GM18505 (cell line): Measurements from ENCODE around the gene KCNQ1OT1.

ENCODE experiments used
- ATAC-seq: cut with Tn5 transposase; IDR thresholded peaks from one replicate; pipeline ENCODE4 v1.9.1; 2021; ENCODE audit not compliant: unreplicated experiment
- POLR2A ChIP-seq: IDR thresholded peaks from 4 replicates; pipeline ENCODE4 v1.6.1; 2011; ENCODE audit warnings: borderline replicate concordance; ENCODE audit not compliant: insufficient read depth, insufficient read length; ENCODE audit errors: extremely low read depth

KCNQ1OT1 gene

GRCh38 chr11:2566223-2567025 is 133.4 kb downstream of the KCNQ1OT1 start:
- TF ChIP-seq POLR2A: no peak
- ATAC-seq: no peak

DNA sequence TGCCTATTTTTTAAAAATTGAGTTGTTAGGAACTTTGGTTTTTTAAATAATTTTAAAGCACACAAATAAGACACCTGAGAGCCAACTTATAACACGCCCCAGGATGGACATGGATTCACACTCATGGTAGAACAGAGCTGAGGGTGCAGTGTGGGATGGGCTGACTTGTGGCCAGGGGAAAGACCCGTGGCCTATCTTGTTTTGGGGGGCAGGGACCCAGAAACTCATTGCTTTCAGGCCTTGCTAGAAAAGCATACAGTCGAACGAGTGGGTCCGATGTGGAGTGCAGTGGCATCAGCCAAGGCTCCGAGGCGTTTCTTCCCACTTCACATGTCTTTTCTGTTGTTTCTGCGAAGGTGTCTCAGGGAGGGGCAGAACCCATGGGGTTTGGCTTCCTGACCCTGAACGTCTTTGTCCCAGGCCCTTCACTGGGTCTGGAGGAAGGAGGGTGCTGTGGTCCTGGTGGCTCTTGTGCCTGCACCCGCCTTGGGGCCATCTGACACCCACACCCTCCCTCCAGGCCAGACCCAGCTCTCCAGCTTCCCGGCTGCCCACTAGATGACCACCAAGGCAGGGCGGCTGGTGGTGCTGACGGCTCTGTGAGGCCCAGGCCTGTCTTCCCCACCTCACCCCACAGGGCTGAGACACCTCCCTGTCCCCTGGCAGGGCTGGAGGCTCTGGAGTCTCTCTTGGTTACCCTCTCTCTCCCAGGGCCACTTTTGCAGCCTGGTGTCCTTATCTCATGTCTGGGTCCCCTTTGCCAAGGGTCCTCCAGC is 134.2 kb downstream of the KCNQ1OT1 start:
- no peak for TF ChIP-seq POLR2A
- ATAC-seq: no peak

DNA sequence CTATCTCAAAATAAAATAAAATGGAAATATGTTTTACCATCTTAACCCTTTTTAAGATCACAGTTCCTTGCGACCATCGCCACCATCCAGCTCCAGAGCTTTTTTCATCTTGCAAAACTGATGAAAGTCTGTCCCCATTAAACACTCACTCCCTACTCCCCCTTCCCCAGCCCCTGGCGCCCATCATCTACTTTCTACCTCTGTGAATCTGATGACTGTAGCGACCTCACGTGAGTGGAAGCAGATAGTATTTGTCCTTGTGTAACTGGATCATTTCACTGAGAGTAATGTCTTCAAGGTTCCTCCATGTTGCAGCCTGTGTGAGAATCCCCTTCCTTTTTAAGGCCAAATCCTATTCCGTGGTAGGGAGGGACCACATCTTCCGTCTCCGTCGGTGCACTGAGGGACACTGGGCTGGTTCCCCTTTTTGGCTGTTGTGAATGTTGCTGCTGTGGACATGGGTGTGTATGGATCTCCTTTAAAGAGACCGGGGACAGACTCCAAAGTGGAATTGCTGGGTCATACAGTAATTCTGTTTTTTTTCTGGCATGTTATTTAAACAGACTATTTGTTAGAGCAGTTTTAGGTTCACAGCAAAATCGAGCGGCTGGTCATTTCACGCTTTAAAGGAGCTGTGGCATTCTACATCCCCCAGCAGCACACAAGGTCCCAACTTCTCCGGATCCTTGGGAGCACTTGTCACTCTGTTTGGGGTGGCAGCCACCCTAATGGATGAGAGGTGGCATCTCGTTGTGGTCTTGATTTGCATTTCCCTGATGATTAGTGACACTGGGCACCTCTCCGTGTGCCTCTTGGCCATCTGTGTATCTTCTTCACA is 135.0 kb downstream of the KCNQ1OT1 start:
- no peak for TF ChIP-seq POLR2A
- ATAC-seq: no peak

DNA sequence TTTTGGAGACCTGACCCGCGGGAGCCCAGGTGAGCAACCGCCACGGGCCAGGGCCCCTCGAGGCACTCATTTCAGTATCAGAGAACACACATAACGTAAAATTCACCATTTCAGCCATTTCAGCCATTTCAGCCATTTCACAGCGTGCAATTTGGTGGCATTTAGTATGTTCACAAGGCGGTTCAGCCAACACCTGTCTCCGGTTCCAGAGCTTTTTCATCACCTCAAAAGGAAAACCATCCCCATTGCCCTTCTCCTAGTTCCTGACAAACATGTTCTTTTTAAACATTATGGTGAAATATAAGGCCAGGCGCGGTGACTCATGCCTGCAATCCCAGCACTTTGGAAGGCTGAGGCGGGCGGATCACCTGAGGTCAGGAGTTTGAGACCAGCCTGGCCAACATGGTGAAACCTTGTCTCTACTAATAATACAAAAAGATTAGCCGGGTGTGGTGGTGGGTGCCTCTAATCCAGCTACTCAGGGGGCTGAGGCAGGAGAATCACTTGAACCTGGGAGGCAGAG is 135.7 kb downstream of the KCNQ1OT1 start:
- TF ChIP-seq POLR2A: no peak
- ATAC-seq: no peak

GRCh38 chr11:2563213-2564007 is 136.4 kb downstream of the KCNQ1OT1 start:
- no peak for ATAC-seq
- TF ChIP-seq POLR2A: no peak

DNA sequence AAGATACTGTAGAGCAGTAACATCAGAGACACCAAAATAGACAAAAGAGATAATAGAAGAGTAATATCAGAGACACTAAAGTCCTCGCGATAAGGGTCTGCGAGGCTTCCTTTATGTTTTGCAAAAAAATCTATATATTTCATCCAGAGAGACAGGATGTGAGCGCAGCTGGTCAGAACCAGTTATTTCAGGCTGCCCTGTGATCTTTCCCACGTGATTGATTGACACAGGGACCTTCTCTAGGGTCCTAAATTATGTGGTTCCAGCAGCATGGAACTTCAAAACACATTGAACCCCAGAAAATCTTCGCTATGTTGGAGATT is 136.9 kb downstream of the KCNQ1OT1 start:
- no peak for TF ChIP-seq POLR2A
- no peak for ATAC-seq

DNA sequence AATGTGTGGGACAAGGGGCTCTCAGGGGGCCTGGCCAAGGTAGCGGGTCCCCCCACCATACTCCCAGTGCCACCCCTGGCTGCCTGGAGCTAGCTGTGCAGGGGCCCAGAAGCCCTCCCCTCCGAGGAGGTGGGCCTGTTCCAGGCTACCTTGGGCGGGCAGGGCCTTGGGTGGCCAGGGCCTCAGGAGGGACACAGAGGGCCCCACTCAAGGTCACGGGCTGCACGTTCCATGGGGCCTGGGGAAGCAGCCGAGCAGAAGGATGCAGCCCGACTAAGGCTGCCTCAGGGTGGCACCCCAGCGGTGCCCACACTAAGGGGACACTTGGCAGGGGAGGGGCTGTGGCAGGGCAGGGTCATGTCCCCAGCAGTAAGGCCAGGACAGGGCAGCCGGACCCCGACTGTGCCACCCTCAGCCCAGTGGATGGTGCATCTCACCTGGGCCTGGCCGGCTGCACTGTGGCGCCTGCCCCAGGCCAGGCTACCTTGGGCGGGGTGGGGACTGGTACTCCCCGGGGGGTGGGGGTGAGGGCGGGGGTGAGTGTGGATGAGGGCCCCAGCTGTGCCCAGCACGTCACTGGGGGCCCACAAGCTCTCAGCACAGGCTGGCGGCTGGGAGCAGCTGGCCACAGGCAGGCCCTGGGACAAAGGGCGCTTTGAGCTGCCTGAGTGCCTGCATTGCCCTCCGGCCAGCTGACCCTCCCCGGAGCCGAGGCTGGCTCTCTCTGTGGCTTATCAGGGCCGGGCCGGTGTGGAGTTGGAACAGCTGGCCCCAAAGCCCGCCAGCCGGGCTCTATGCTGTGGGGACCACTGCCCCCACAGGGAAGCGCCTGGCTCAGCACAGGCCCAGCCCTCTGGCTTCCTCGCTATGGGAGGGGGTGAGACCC is 137.9 kb downstream of the KCNQ1OT1 start:
- ATAC-seq: no peak
- no peak for TF ChIP-seq POLR2A

DNA sequence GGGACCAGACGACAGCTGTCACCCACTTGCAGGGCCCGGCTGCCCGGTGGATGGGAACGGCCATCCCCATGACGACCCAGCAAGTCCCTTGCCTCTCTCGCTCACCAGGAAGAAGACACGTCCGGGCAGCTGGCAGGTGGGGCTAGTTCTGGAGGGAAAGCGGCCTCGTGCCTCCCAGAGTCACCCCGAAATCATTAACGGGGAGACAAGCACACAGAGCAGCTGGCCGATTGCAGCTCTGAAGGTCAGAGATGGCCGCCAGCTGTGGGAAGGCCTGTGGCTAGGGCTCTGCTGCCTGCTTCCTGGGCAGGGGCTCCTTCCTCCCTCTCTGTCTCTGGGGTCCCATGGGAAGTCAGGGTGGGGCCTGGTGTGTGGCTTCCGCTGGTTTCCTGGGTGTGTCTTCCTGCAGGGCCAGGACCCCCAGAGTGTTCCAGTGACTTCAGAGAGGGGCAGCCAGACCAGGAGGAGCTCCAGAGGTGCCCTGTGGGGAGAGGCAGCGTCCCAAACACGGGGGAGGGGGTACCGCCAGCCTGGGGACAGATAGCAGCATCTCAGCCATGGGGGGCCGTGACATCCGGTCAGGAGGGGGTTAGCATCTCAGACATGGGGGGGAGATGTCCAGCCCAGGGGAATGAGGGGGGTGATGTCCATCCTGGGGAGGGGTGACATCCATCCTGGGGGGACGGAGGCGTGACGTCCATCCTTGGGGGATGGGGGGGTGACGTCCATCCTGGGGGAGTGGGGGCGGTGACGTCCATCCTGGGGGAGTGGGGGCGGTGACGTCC is 140.1 kb downstream of the KCNQ1OT1 start:
- no peak for TF ChIP-seq POLR2A
- no peak for ATAC-seq

DNA sequence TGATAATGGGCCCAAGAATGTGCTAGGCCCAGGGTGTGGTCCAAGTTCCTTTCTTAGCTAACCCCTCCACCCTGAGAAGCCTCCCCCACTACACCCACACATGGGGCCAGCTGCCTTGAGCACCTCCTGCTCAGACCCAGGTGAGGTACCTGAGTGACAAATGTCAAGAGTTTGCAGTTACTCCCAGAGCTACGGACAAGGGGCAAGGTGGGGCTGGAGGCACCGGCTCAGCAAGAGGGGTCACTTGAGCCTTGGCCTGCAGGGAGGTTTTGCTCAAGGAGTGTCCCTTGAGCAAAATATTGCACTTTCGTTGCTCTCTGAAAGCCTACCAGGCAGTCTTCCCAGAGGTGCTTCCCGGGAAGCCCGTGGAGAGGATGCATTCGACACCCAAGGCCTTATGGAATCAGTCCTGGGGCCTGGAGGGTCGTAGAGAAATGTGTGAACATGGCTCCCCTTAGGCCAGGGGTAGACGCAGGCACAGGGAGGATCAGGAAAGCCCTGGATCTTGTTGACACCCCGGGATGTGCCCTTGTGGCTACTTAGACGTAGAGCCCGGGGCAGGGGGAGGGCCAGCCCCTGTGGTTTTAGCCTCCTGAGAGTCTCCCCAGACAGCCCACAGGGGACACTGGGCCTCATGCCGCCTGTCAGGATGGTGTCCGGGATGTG is 140.8 kb downstream of the KCNQ1OT1 start:
- no peak for ATAC-seq
- TF ChIP-seq POLR2A: no peak

DNA sequence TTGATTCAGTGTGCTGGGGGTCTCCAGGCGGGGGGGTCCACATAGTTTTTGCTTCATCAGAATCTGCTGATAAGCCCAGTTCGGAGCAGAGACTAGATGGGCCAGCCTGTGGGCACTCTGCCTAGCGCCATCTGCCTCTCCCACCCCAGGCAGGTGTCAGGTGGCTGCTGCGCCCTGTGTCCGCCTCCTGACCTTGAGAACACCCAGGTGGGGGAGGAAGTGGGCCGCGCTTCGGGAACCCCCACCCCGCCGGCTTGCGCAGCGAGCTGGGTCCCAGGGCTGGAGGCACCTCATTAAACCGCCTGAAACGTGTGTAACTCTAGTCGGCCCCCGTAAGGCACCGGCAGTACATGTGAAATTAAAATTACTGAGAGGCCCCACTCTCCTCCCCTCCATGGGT is 141.4 kb downstream of the KCNQ1OT1 start:
- TF ChIP-seq POLR2A: no peak

More for the DNA sequence above, 141.4 kb downstream of the KCNQ1OT1 start:
- ATAC-seq: no peak
